A549 (cell line): ENCODE data around the gene PPP5C. TPM values are rescaled to one million over a fixed set of nuclear protein-coding genes. Genes with fewer than 3 reads are reported as not detected.
A peak's percentile ranks its signal among the peaks of the same experiment; 100 is the strongest.

Experiments
- ATAC-seq, 2 experiments: fragments of 200-7000 bp in 1 of 2; fragments of >200 bp in 1 of 2; cut with Nextera tagmentation in 1 of 2; cut with Tn5 transposase in 1 of 2; 3 replicates each; pipeline versions ENCODE4 v1.8.0 to v1.9.1; 2018 to 2020; ENCODE audit warnings: mild to moderate bottlenecking in 1 of 2, moderate library complexity in 1 of 2
- CTCF ChIA-PET: fragments of 300-600 bp; sonication (Branson Sonifier 250); formaldehyde crosslinking; extraction: SDS; loops from one replicate; lab custom pipeline; 2021; ENCODE audit warnings: antibody characterized with exemption, inconsistent platforms; lab: Yijun Ruan, JAX
- POLR2A ChIA-PET: fragments of 350-600 bp; formaldehyde crosslinking; extraction: SDS; loops from one replicate; lab custom pipeline; 2021; ENCODE audit warnings: antibody characterized with exemption, inconsistent platforms; lab: Yijun Ruan, JAX
- DNase-seq, 2 experiments: peaks; one replicate each; pipeline versions ENCODE4 v3.0.0 to v3.0.0-alpha.2; 2011 to 2016; ENCODE audit warnings: low read depth in 1 of 2, low spot score in 1 of 2
- FAIRE-seq: peaks from 2 replicates; lab custom pipeline; 2011; peaks lifted over from hg19 to GRCh38; lab: Jason Lieb, UNC
- H3K27ac ChIP-seq, 2 experiments: fragments of >200 bp; sonication (Bioruptor Twin); formaldehyde crosslinking; 3 replicates each; pipeline ENCODE4 v1.5.1; 2016 to 2017
- H3K4me1 ChIP-seq: fragments of >200 bp; sonication (Bioruptor Twin); formaldehyde crosslinking; 3 replicates; pipeline ENCODE4 v1.6.1; 2016
- H3K4me2 ChIP-seq: fragments of >200 bp; sonication (Bioruptor Twin); formaldehyde crosslinking; 3 replicates; pipeline ENCODE4 v1.6.1; 2016
- H3K4me3 ChIP-seq: fragments of >200 bp; sonication (Bioruptor Twin); formaldehyde crosslinking; 3 replicates; pipeline ENCODE4 v1.5.1; 2016
- H3K9me3 ChIP-seq: fragments of >200 bp; sonication (Bioruptor Twin); formaldehyde crosslinking; 3 replicates; pipeline ENCODE4 v1.6.1; 2016
- CHD2 ChIP-seq: fragments of 150-350 bp; IDR thresholded peaks from 2 replicates; pipeline ENCODE4 v1.6.1; 2014; ENCODE audit warnings: low read length; ENCODE audit not compliant: partially characterized antibody
- CHD4 ChIP-seq: fragments of 200-600 bp; sonication (generic); IDR thresholded peaks from 2 replicates; pipeline ENCODE4 v1.6.1; 2016; ENCODE audit warnings: antibody characterized with exemption, mild to moderate bottlenecking, borderline replicate concordance
- EHF ChIP-seq: fragments of 250-450 bp; sonication (Bioruptor Pico); IDR thresholded peaks from 2 replicates; pipeline ENCODE4 v1.5.0; 2020; ENCODE audit warnings: mild to moderate bottlenecking
- ELK1 ChIP-seq: fragments of 150-350 bp; IDR thresholded peaks from 2 replicates; pipeline ENCODE4 v1.6.1; 2014; ENCODE audit warnings: low read depth, mild to moderate bottlenecking, low read length
- HEYL ChIP-seq: fragments of 250-450 bp; sonication (Bioruptor Pico); IDR thresholded peaks from 2 replicates; pipeline ENCODE4 v1.8.0; 2021; ENCODE audit warnings: mild to moderate bottlenecking, moderate library complexity
- HOXB13 ChIP-seq: fragments of 250-450 bp; sonication (Bioruptor Pico); IDR thresholded peaks from 2 replicates; pipeline ENCODE4 v1.5.0; 2020; ENCODE audit warnings: low read depth, mild to moderate bottlenecking, moderate library complexity
- HOXB5 ChIP-seq: fragments of 250-450 bp; sonication (Bioruptor Pico); IDR thresholded peaks from 2 replicates; pipeline ENCODE4 v1.5.0; 2020; ENCODE audit warnings: mild to moderate bottlenecking, moderate library complexity
- JUN ChIP-seq, 2 experiments: fragments of >200 bp; sonication (Bioruptor Twin); formaldehyde crosslinking; IDR thresholded peaks; 2 replicates in 1 of 2; 3 replicates in 1 of 2; pipeline ENCODE4 v1.6.1; 2016 to 2017
- JUNB ChIP-seq: fragments of >200 bp; sonication (Bioruptor Twin); formaldehyde crosslinking; IDR thresholded peaks from 2 replicates; pipeline ENCODE4 v1.6.1; 2016
- MAZ ChIP-seq: fragments of 150-350 bp; IDR thresholded peaks from 2 replicates; pipeline ENCODE4 v1.6.1; 2014; ENCODE audit warnings: antibody characterized with exemption, low read depth, low read length, borderline replicate concordance
- RARB ChIP-seq: fragments of 250-450 bp; sonication (Bioruptor Pico); IDR thresholded peaks from 2 replicates; pipeline ENCODE4 v1.8.0; 2021; ENCODE audit warnings: mild to moderate bottlenecking, moderate library complexity
- RCOR1 ChIP-seq: fragments of 150-350 bp; IDR thresholded peaks from 2 replicates; pipeline ENCODE4 v1.6.1; 2014; ENCODE audit warnings: antibody characterized with exemption, low read length, low read depth
- REST ChIP-seq: fragments of 200-600 bp; sonication (generic); IDR thresholded peaks from 2 replicates; pipeline ENCODE4 v1.6.1; 2016; ENCODE audit warnings: antibody characterized with exemption, mild to moderate bottlenecking, moderate library complexity
- RFX5 ChIP-seq: fragments of 450-650 bp; IDR thresholded peaks from 2 replicates; pipeline ENCODE4 v1.7.1; 2014; ENCODE audit warnings: antibody characterized with exemption, mild to moderate bottlenecking, moderate library complexity
- RNF2 ChIP-seq: fragments of 200-600 bp; sonication (generic); IDR thresholded peaks from 2 replicates; pipeline ENCODE4 v1.6.1; 2016; ENCODE audit warnings: low read depth, mild to moderate bottlenecking, antibody characterized with exemption, moderate library complexity, borderline replicate concordance
- SREBF2 ChIP-seq: fragments of 450-650 bp; IDR thresholded peaks from 2 replicates; pipeline ENCODE4 v1.6.1; 2014; ENCODE audit warnings: mild to moderate bottlenecking, moderate library complexity
- TP53 ChIP-seq: fragments of 250-450 bp; sonication (Bioruptor Pico); IDR thresholded peaks from 2 replicates; pipeline ENCODE4 v1.5.0; 2021; ENCODE audit warnings: mild to moderate bottlenecking, moderate library complexity
- ZFP36 ChIP-seq: fragments of 450-650 bp; IDR thresholded peaks from 2 replicates; pipeline ENCODE4 v1.6.1; 2014; ENCODE audit warnings: borderline replicate concordance; ENCODE audit not compliant: partially characterized antibody
- ZSCAN20 ChIP-seq: fragments of 250-450 bp; sonication (Bioruptor Pico); IDR thresholded peaks from 2 replicates; pipeline ENCODE4 v1.8.0; 2022; ENCODE audit warnings: mild to moderate bottlenecking, moderate library complexity
- WGBS: methylation state at CpG from one replicate; pipeline ENCODE4 v1.1.6; 2017; ENCODE audit errors: missing lambda C conversion rate; 5-methylcytosine and 5-hydroxymethylcytosine counted together
- polyA plus RNA-seq, 4 experiments: library from polyadenylated mRNA; depleted of rRNA in 3 of 4; stranded (reverse); fragments of >200 nt; fragmentation: RNase III in 1 of 4; extraction: RNeasy Plus Mini Kit Qiagen cat#74134 plus additional on column Dnase treatment in 1 of 4; gene quantifications; 2 replicates in 3 of 4; 3 replicates in 1 of 4; pipeline ENCODE4 v1.2.3, GENCODE V29; 2011 to 2017
- TF ChIP-seq, protein P1 (sequence below): fragments of 250-450 bp; sonication (Bioruptor Pico); IDR thresholded peaks from 2 replicates; pipeline ENCODE4 v1.5.0; 2021; ENCODE audit warnings: mild to moderate bottlenecking, moderate library complexity, borderline replicate concordance

The PPP5C gene
- polyA plus RNA-seq, 2 of the 4 experiments (the other 2 are of a cell fraction): 94.2 to 107 TPM

DNA sequence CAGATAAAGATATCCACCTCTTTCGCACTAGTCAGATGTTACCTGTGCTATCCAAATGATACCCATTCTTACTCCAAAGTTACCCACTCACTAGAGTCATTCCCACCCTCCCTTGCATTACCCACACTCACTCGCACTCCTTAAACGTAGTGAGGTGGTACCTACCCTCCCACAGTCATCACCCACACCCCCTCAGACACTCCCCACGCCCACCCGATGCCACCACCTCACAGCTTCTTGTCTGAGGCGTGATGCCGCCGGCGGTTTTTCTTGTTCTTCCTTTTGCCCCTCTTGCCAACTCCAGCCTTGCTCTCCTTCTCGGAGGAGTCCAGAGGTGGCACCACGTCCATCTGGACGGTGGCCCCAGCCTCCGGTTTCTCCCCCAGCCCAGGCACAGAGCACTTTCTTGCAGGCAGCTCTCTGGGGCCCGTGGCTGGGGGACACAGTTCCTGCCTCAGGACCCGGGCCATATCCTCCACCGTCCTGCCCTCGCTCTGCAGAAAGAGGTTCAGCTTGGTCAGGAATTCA, 80.7 kb downstream of the PPP5C start:
- WGBS: 73% methylated on average over 17 of the region's 17 CpGs
- no peak for FAIRE-seq
- no peak for DNase-seq
- POLR2A ChIA-PET: interaction anchor here (0.6 kb wide), 1 partner anchor 9 kb away, joined by 3 read pairs; no protein-coding TSS in a partner anchor
- H3K4me2 ChIP-seq: no peak overlapping the region
- ATAC-seq: no peak
- TF ChIP-seq ZSCAN20 (CRISPR knock-in tag): no peak
- no peak for TF ChIP-seq EHF
- no peak for TF ChIP-seq ELK1
- TF ChIP-seq ZFP36: no peak
- TF ChIP-seq HEYL: no peak
- TF ChIP-seq, protein P1, sequence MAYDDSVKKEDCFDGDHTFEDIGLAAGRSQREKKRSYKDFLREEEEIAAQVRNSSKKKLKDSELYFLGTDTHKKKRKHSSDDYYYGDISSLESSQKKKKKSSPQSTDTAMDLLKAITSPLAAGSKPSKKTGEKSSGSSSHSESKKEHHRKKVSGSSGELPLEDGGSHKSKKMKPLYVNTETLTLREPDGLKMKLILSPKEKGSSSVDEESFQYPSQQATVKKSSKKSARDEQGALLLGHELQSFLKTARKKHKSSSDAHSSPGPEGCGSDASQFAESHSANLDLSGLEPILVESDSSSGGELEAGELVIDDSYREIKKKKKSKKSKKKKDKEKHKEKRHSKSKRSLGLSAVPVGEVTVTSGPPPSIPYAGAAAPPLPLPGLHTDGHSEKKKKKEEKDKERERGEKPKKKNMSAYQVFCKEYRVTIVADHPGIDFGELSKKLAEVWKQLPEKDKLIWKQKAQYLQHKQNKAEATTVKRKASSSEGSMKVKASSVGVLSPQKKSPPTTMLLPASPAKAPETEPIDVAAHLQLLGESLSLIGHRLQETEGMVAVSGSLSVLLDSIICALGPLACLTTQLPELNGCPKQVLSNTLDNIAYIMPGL (CRISPR knock-in tag): no peak
- TF ChIP-seq JUN (IDR thresholded peaks at IDR 0.05): no peak
- no peak for TF ChIP-seq REST
- no peak for TF ChIP-seq SREBF2
- no peak for TF ChIP-seq RCOR1
- TF ChIP-seq JUNB: no peak
- no peak for TF ChIP-seq CHD2
- TF ChIP-seq RARB (CRISPR knock-in tag): no peak
- TF ChIP-seq CHD4: no peak
- no peak for TF ChIP-seq HOXB5 (CRISPR knock-in tag)
- no peak for TF ChIP-seq TP53 (CRISPR knock-in tag)
- no peak for TF ChIP-seq RNF2
- CTCF ChIA-PET: interaction anchor here (1.0 to 7.0 kb wide), 7 partner anchors 9 to 61 kb away, joined by 3 to 43 read pairs (median 4); no protein-coding TSS in a partner anchor
- peaks cover 8% of the 10 kb centered on the region for H3K4me1 ChIP-seq
- no peak overlapping the region for H3K4me3 ChIP-seq
- H3K9me3 ChIP-seq: no peaks in the 10 kb centered on the region
- H3K27ac ChIP-seq: no peak overlapping the region

- peak in 1 of 2 experiments; percentile 31 for DNase-seq
- CTCF ChIA-PET: interaction anchor here (0.6 to 2.2 kb wide), 4 partner anchors 33 to 60 kb away, joined by 3 to 5 read pairs (median 3); no protein-coding TSS in a partner anchor
- POLR2A ChIA-PET: no interaction called here
These were observed 81.6 kb downstream of the PPP5C start, which contains the start of gene PNMA8C for GRCh38 chr19:46428239-46429135. PNMA8C (minus strand) TSS chr19:46428936; CDS start chr19:46428359, 577 bp downstream.

More at GRCh38 chr19:46428239-46429135, 81.6 kb downstream of the PPP5C start, which contains the start of gene PNMA8C:
- no peaks in the 10 kb centered on the region for H3K9me3 ChIP-seq
- no peak for TF ChIP-seq HOXB13 (CRISPR knock-in tag)
- TF ChIP-seq RFX5: peak; percentile 58; the same call in 1 of the 2 replicates
- TF ChIP-seq MAZ: no peak
- WGBS: 60% methylated on average over 45 of the region's 52 CpGs
- no peak within 1 kb of the TSS for H3K27ac ChIP-seq
- ATAC-seq: no peak
- no peak for FAIRE-seq
- H3K4me1 ChIP-seq: peaks cover 8% of the 10 kb centered on the region
- peak within 1 kb of the TSS; percentile 4; the same call in 1 of the 3 replicates for H3K4me2 ChIP-seq
- H3K4me3 ChIP-seq: no peak within 1 kb of the TSS
